Endothelial cell of umbilical vein (primary cell): ENCODE measurements around the gene KL. TPM values are rescaled to one million over a fixed set of nuclear protein-coding genes. Genes with fewer than 3 reads are reported as not detected.

Source experiments
- BruUV-seq: library from RNA; stranded (reverse); fragments of 400-500 nt; replicated peaks from 2 replicates; lab custom pipeline; 2021; lab: Mats Ljungman, UMichigan
- CTCF ChIA-PET: fragments of 300-600, 350-600 bp; sonication (Branson Sonifier 250); formaldehyde crosslinking; loops from one replicate; lab custom pipeline; 2021; ENCODE audit warnings: antibody characterized with exemption, inconsistent platforms; lab: Charles Lee
- POLR2A ChIA-PET: fragments of 300-600, 350-600 bp; sonication (Branson Sonifier 250); formaldehyde crosslinking; loops from one replicate; lab custom pipeline; 2021; ENCODE audit warnings: antibody characterized with exemption, inconsistent platforms; lab: Charles Lee
- DNase-seq: peaks from one replicate; pipeline ENCODE4 v3.0.0-alpha.2; 2011; ENCODE audit warnings: low read depth, low spot score
- FAIRE-seq: peaks from 2 replicates; lab custom pipeline; 2011; peaks lifted over from hg19 to GRCh38; lab: Jason Lieb, UNC
- H2AFZ ChIP-seq: 2 replicates; pipeline ENCODE4 v1.6.0; 2012; ENCODE audit warnings: low read depth, low read length, control low read depth, inconsistent platforms
- H3K27ac ChIP-seq: 2 replicates; pipeline ENCODE4 v1.5.1; 2011; ENCODE audit warnings: low read depth, mild to moderate bottlenecking, control low read depth, low read length, moderate library complexity; ENCODE audit not compliant: insufficient read depth
- H3K27me3 ChIP-seq, 2 experiments: 2 replicates each; pipeline versions ENCODE4 v1.6.0 to v1.6.1; 2011; ENCODE audit warnings: low read length in 2 of 2, mixed read lengths in 1 of 2; ENCODE audit not compliant: control insufficient read depth in 2 of 2, insufficient read depth in 2 of 2
- H3K36me3 ChIP-seq, 2 experiments: 2 replicates in 1 of 2; 3 replicates in 1 of 2; pipeline ENCODE4 v1.5.1; 2011; ENCODE audit warnings: low read length in 2 of 2, mild to moderate bottlenecking in 1 of 2, moderate library complexity in 1 of 2; ENCODE audit not compliant: control insufficient read depth in 2 of 2, insufficient read depth in 2 of 2; ENCODE audit errors: extremely low read depth in 1 of 2
- H3K4me1 ChIP-seq: 3 replicates; pipeline ENCODE4 v1.5.1; 2011; ENCODE audit warnings: mild to moderate bottlenecking, low read length; ENCODE audit not compliant: control insufficient read depth, insufficient read depth; ENCODE audit errors: extremely low read depth
- H3K4me2 ChIP-seq: 2 replicates; pipeline ENCODE4 v1.6.1; 2011; ENCODE audit warnings: low read length, control low read depth, mixed read lengths; ENCODE audit not compliant: insufficient read depth
- H3K4me3 ChIP-seq, 3 experiments: fragments of 200-600 bp in 1 of 3; sonication (generic), shearing (Covaris generic) in 1 of 3; replicated peaks in 1 of 3; 2 replicates each; pipeline ENCODE4 v1.5.1; 2011 to 2016; ENCODE audit warnings: control low read depth in 3 of 3, low read length in 3 of 3, mild to moderate bottlenecking in 2 of 3, inconsistent platforms in 1 of 3, low read depth in 1 of 3, moderate library complexity in 1 of 3; ENCODE audit not compliant: insufficient read depth in 1 of 3
- H3K79me2 ChIP-seq: 2 replicates; pipeline ENCODE4 v1.6.0; 2012; ENCODE audit warnings: low read length, inconsistent platforms; ENCODE audit not compliant: control insufficient read depth, insufficient read depth
- H3K9ac ChIP-seq: replicated peaks from 2 replicates; pipeline ENCODE3; 2011; ENCODE audit warnings: low read length, control low read depth; ENCODE audit not compliant: insufficient read depth; ENCODE audit errors: extremely low read depth
- H3K9me1 ChIP-seq: replicated peaks from 3 replicates; pipeline ENCODE4 v1.6.0; 2011; ENCODE audit warnings: mild to moderate bottlenecking, low read length; ENCODE audit not compliant: control insufficient read depth, insufficient read depth; ENCODE audit errors: extremely low read depth
- H3K9me3 ChIP-seq: replicated peaks from 2 replicates; pipeline ENCODE4 v1.5.1; 2012; ENCODE audit warnings: low read length, inconsistent platforms; ENCODE audit not compliant: control insufficient read depth, insufficient read depth
- H4K20me1 ChIP-seq: replicated peaks from 2 replicates; pipeline ENCODE3; 2011; ENCODE audit warnings: mild to moderate bottlenecking, low read length; ENCODE audit not compliant: control insufficient read depth, insufficient read depth; ENCODE audit errors: extremely low read depth
- EZH2 ChIP-seq: IDR thresholded peaks from 2 replicates; pipeline ENCODE4 v1.6.1; 2012; ENCODE audit warnings: borderline replicate concordance, low read depth, mild to moderate bottlenecking, moderate library complexity, low read length, inconsistent platforms; ENCODE audit not compliant: severe bottlenecking
- FOS ChIP-seq: IDR thresholded peaks from 2 replicates; pipeline ENCODE4 v1.6.1; 2011; ENCODE audit warnings: mild to moderate bottlenecking, low read length, moderate library complexity, borderline replicate concordance; ENCODE audit not compliant: insufficient read depth
- GATA2 ChIP-seq: IDR thresholded peaks from 2 replicates; pipeline ENCODE4 v1.7.0; 2011; ENCODE audit warnings: low read depth, mild to moderate bottlenecking, moderate library complexity, mixed read lengths, low read length; ENCODE audit not compliant: insufficient read length, insufficient read depth
- JUN ChIP-seq: IDR thresholded peaks from 2 replicates; pipeline ENCODE4 v1.6.1; 2011; ENCODE audit warnings: borderline replicate concordance, low read depth; ENCODE audit not compliant: insufficient read length, insufficient read depth
- MAX ChIP-seq: IDR thresholded peaks from 2 replicates; pipeline ENCODE4 v1.6.1; 2011; ENCODE audit not compliant: insufficient read depth, insufficient read length
- MYC ChIP-seq: IDR thresholded peaks from one replicate; pipeline ENCODE4 v1.6.1; 2011; ENCODE audit warnings: mild to moderate bottlenecking, low read depth, low read length
- POLR2A ChIP-seq: IDR thresholded peaks from 2 replicates; pipeline ENCODE4 v1.6.1; 2012; ENCODE audit warnings: low read depth, mild to moderate bottlenecking, control low read depth, low read length
- POLR2AphosphoS5 ChIP-seq: IDR thresholded peaks from 2 replicates; pipeline ENCODE4 v1.6.1; 2012; ENCODE audit warnings: low read depth, mild to moderate bottlenecking, control low read depth, low read length, moderate library complexity; ENCODE audit not compliant: insufficient read depth
- dilution Hi-C: fragments of 300-500 bp; cut with MboI; formaldehyde crosslinking; loops from one replicate; pipeline ENCODE4 v1.15.0; 2019; ENCODE audit warnings: low sequenced_read_pairs; ENCODE audit not compliant: extremely low pct_ligation_motif_present
- intact Hi-C: fragments of 100-400 bp; cut with micrococcal nuclease; formaldehyde crosslinking; loops from one replicate; pipeline ENCODE4 v1.10.0; 2022
- polyA plus RNA-seq, 4 experiments: library from polyadenylated mRNA; depleted of rRNA in 3 of 4; stranded (reverse) in 3 of 4; unstranded in 1 of 4; fragments of >200 nt; gene quantifications; 2 replicates each; pipeline versions ENCODE4 v1.2.1 to v1.2.3, GENCODE V29; 2011 to 2012; ENCODE audit warnings: missing spikeins in 1 of 4
- total RNA-seq: library from RNA; stranded (reverse); gene quantifications from 2 replicates; pipeline ENCODE4 v1.2.3, GENCODE V29; 2021
- TF ChIP-seq, protein P1 (sequence below), 2 donors: IDR thresholded peaks; 1 replicate in 1 of 2; 2 replicates in 1 of 2; pipeline ENCODE4 v1.5.1; 2011; ENCODE audit warnings: low read length in 2 of 2, mild to moderate bottlenecking in 2 of 2, moderate library complexity in 2 of 2, control low read depth in 1 of 2, inconsistent platforms in 1 of 2, low read depth in 1 of 2; ENCODE audit not compliant: insufficient read depth in 1 of 2; ENCODE audit errors: extremely low read depth in 1 of 2

The KL gene
- total and polyA plus RNA-seq, 2 donors (not counting 3 experiments of a cell fraction or from before 2014, with no cell fraction given): 0.01 to 0.07 TPM

DNA sequence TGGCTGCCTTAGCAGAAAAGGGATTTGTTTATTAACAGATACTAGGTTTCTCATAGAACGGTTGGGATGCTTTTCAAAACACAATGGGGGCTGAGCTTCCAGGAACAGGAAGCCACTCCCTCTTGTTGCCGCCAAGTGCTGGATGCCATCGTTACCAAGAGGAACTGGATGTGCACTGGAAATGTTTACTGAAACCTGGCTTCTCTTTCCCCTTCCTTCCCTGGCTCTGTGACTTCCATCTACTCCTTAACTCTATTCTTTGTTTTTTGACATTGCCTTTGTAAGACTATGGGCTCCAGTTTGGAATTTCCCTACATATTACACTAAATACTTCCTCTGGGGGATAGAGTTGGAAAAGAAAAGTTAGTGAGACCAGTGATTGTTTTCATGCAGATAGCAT, 11.7 kb upstream of the KL start:
- TF ChIP-seq POLR2AphosphoS5 (no peak), MYC (no peak), JUN (no peak), MAX (no peak), GATA2 (no peak), EZH2 (no peak), POLR2A (no peak), FOS (no peak)
- TF ChIP-seq, protein P1, sequence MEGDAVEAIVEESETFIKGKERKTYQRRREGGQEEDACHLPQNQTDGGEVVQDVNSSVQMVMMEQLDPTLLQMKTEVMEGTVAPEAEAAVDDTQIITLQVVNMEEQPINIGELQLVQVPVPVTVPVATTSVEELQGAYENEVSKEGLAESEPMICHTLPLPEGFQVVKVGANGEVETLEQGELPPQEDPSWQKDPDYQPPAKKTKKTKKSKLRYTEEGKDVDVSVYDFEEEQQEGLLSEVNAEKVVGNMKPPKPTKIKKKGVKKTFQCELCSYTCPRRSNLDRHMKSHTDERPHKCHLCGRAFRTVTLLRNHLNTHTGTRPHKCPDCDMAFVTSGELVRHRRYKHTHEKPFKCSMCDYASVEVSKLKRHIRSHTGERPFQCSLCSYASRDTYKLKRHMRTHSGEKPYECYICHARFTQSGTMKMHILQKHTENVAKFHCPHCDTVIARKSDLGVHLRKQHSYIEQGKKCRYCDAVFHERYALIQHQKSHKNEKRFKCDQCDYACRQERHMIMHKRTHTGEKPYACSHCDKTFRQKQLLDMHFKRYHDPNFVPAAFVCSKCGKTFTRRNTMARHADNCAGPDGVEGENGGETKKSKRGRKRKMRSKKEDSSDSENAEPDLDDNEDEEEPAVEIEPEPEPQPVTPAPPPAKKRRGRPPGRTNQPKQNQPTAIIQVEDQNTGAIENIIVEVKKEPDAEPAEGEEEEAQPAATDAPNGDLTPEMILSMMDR (IDR thresholded peaks at IDR 0.05; ENCODE audit: extremely low read depth in 1 of 2, insufficient read depth in 1 of 2, low read depth in 1 of 2, low read length in 2 of 2): no peak
- no peaks in the 10 kb centered on the region for H4K20me1 ChIP-seq
- no TSS peak for BruUV-seq
- peaks cover 0 to 9% of the 10 kb centered on the region in 2 experiments for H3K27me3 ChIP-seq
- H3K79me2 ChIP-seq: no peaks in the 10 kb centered on the region
- no peaks in the 10 kb centered on the region for H3K36me3 ChIP-seq
- dilution Hi-C loops (no loop called here), intact Hi-C loops (loop anchor here (1.0 kb wide), 1 partner anchor 13 kb away; no protein-coding TSS in a partner anchor)
- H3K4me1 ChIP-seq: peaks cover 4% of the 10 kb centered on the region
- ChIA-PET CTCF (no interaction called here), POLR2A (no interaction called here)
- no peak overlapping the region for H3K27ac ChIP-seq
- H3K9me3 ChIP-seq: no peaks in the 10 kb centered on the region
- DNase-seq (peak; percentile 32), FAIRE-seq (peak; percentile 42)
- H3K9ac ChIP-seq: no peak overlapping the region
- peak overlapping the region; percentile 6 for H3K4me2 ChIP-seq
- H3K9me1 ChIP-seq: no peaks in the 10 kb centered on the region
- peak overlapping the region; percentile 83 for H2AFZ ChIP-seq
- no peak overlapping the region for H3K4me3 ChIP-seq
